Measurements from ENCODE around the gene TDRD12. TPM values are rescaled to one million over a fixed set of nuclear protein-coding genes. Genes with fewer than 3 reads are reported as not detected.

Gene TDRD12
- total RNA-seq, 1 experiment from 2014 or later, result 0.33 TPM

GRCh38 chr19:32819419-32820400 is 100.1 kb downstream of the TDRD12 start:
- Histone ChIP-seq H3K36me3 (ENCODE audit: control insufficient read depth, insufficient read depth, low read length) (no peaks in the 10 kb centered on the region), H3K27me3 (ENCODE audit: control insufficient read depth, insufficient read depth, low read length) (no peaks in the 10 kb centered on the region), H3K9me3 (ENCODE audit: control insufficient read depth, insufficient read depth, low read depth, low read length) (no peaks in the 10 kb centered on the region), H3K4me3 (ENCODE audit: low read depth in 2 of 2, low read length in 2 of 2) (no peak overlapping the region), H3K4me1 (ENCODE audit: control insufficient read depth, insufficient read depth, low read length) (no peaks in the 10 kb centered on the region), H3K27ac (ENCODE audit: low read length) (no peak overlapping the region)
- POLR2A ChIA-PET, result no interaction called here
- ATAC-seq (no peak), DNase-seq (ENCODE audit: low read depth, low spot score) (no peak)
- in situ Hi-C loops (cut with HindIII; ENCODE audit: low pct_unique_long_range_greater_than_20kb, low sequenced_read_pairs) (no loop called here), intact Hi-C loops (cut with micrococcal nuclease; ENCODE audit: unreplicated experiment) (no loop called here)
- CTCF ChIA-PET, result interaction anchor here (0.6 kb wide), 1 partner anchor 62 kb away, joined by 6 read pairs; no protein-coding TSS in a partner anchor
- no TSS peak for BruUV-seq (replicated peaks)
- TF ChIP-seq SIN3A (IDR thresholded peaks at IDR 0.05; ENCODE audit: borderline replicate concordance, insufficient read depth, low read depth, low read length) (no peak), CTCF (IDR thresholded peaks at IDR 0.05) (no peak), POLR2AphosphoS5 (IDR thresholded peaks at IDR 0.05; ENCODE audit: low read depth, low read length) (no peak)

- DNase-seq (ENCODE audit: low read depth, low spot score) (no peak), ATAC-seq (no peak)
- H3K27ac ChIP-seq (ENCODE audit: low read length), result no peak overlapping the region
- intact Hi-C loops (cut with micrococcal nuclease; ENCODE audit: unreplicated experiment), result no loop called here
- in situ Hi-C loops (cut with HindIII; ENCODE audit: low pct_unique_long_range_greater_than_20kb, low sequenced_read_pairs), result no loop called here
- ChIA-PET POLR2A (no interaction called here), CTCF (no interaction called here)
- H3K27me3 ChIP-seq (ENCODE audit: control insufficient read depth, insufficient read depth, low read length), result no peaks in the 10 kb centered on the region
- no peak overlapping the region for H3K4me3 ChIP-seq (ENCODE audit: low read depth in 2 of 2, low read length in 2 of 2)
- no peaks in the 10 kb centered on the region for H3K36me3 ChIP-seq (ENCODE audit: control insufficient read depth, insufficient read depth, low read length)
- TF ChIP-seq POLR2AphosphoS5 (IDR thresholded peaks at IDR 0.05; ENCODE audit: low read depth, low read length) (no peak), CTCF (IDR thresholded peaks at IDR 0.05) (no peak), REST (IDR thresholded peaks at IDR 0.05; ENCODE audit: insufficient read depth in 1 of 2, low read depth in 2 of 2, low read length in 1 of 2) (no peak), TCF7L2 (IDR thresholded peaks at IDR 0.05; ENCODE audit: low read depth, low read length) (no peak), SIN3A (IDR thresholded peaks at IDR 0.05; ENCODE audit: borderline replicate concordance, insufficient read depth, low read depth, low read length) (no peak)
- no peaks in the 10 kb centered on the region for H3K4me1 ChIP-seq (ENCODE audit: control insufficient read depth, insufficient read depth, low read length)
- BruUV-seq (replicated peaks), result no TSS peak
- no peaks in the 10 kb centered on the region for H3K9me3 ChIP-seq (ENCODE audit: control insufficient read depth, insufficient read depth, low read depth, low read length)
Observed at GRCh38 chr19:32822916-32823746, 103.6 kb downstream of the TDRD12 start.

All from Panc1 (cell line).